WTC11 (cell line): Measurements from ENCODE around the gene LRRC3C.

ENCODE experiments used
- NR3C1 ChIP-seq: sonication (generic); formaldehyde crosslinking; conservative IDR thresholded peaks from 2 replicates; pipeline ENCODE4 v1.8.1; 2023; ENCODE audit warnings: low read depth, mild to moderate bottlenecking, missing genetic modification reagents
- RORB ChIP-seq: fragments of 250-450 bp; sonication (Bioruptor Pico); IDR thresholded peaks from 2 replicates; pipeline ENCODE4 v1.9.0; 2021; ENCODE audit warnings: mild to moderate bottlenecking
- ZNF232 ChIP-seq: sonication (generic); formaldehyde crosslinking; IDR thresholded peaks from 2 replicates; pipeline ENCODE4 v1.8.0; 2022; ENCODE audit warnings: mild to moderate bottlenecking, missing genetic modification reagents

GRCh38 chr17:39952680-39953470, 25.3 kb downstream of the LRRC3C start:
- TF ChIP-seq RORB: no peak
- TF ChIP-seq ZNF232 (CRISPR knock-in tag): no peak
- no peak for TF ChIP-seq NR3C1
